Psoas muscle (tissue), 8 donors: ENCODE results near the gene NEK6. TPM values are rescaled to one million over a fixed set of nuclear protein-coding genes. Genes with fewer than 3 reads are reported as not detected.
A peak's percentile ranks its signal among the peaks of the same experiment; 100 is the strongest.

Experiments used
- ATAC-seq, 4 donors: fragments of 200-7000 bp; cut with Tn5 transposase; one replicate each; pipeline ENCODE4 v1.9.1; 2020; ENCODE audit warnings: moderate library complexity in 3 of 4, mild to moderate bottlenecking in 2 of 4
- DNase-seq, 2 donors: peaks; one replicate each; pipeline ENCODE4 v3.0.0-alpha.2; 2020
- H3K27ac ChIP-seq: fragments of 200-600 bp; one replicate; pipeline ENCODE4 v1.8.0; 2022
- H3K27me3 ChIP-seq, 3 donors: fragments of 200-600 bp in 1 of 3; one replicate each; pipeline versions ENCODE4 v1.6.1 to v1.8.0; 2013 to 2022; ENCODE audit warnings: low read length in 2 of 3, mild to moderate bottlenecking in 2 of 3, moderate library complexity in 1 of 3; ENCODE audit not compliant: insufficient read depth in 3 of 3
- H3K36me3 ChIP-seq, 2 donors: fragments of 200-600 bp in 1 of 2; one replicate each; pipeline versions ENCODE4 v1.6.1 to v1.8.0; 2013 to 2022; ENCODE audit warnings: low read depth in 1 of 2, mild to moderate bottlenecking in 1 of 2, moderate library complexity in 1 of 2; ENCODE audit not compliant: insufficient read depth in 1 of 2
- H3K4me1 ChIP-seq: fragments of 200-600 bp; one replicate; pipeline ENCODE4 v1.8.0; 2022
- H3K4me3 ChIP-seq: fragments of 200-600 bp; one replicate; pipeline ENCODE4 v1.8.0; 2022; ENCODE audit warnings: mild to moderate bottlenecking
- H3K9me3 ChIP-seq: fragments of 200-600 bp; one replicate; pipeline ENCODE4 v1.8.0; 2022
- WGBS, 3 donors: extraction: QIAGEN DNeasy Blood & Tissue Kit; methylation state at CpG; one replicate each; pipeline versions ENCODE4 v1.1.6 to v1.1.7; 2013; 5-methylcytosine and 5-hydroxymethylcytosine counted together
- intact Hi-C, 2 donors: fragments of 100-400 bp; cut with DNase I; formaldehyde crosslinking; loops; one replicate each; pipeline versions ENCODE4 v1.11.0 to v1.14.2; 2022
- polyA plus RNA-seq, 3 donors: library from polyadenylated mRNA; stranded (reverse); fragments of 200-250 nt; gene quantifications; one replicate each; pipeline ENCODE4 v1.2.3, GENCODE V29; 2013
- total RNA-seq, 4 donors: library from RNA; stranded (reverse); fragmentation: NEBNext Ultra II Directional in 2 of 4; extraction: Animal tissue kit (Norgen Biotek cat#: 25700) in 2 of 4; gene quantifications; one replicate each; pipeline versions ENCODE4 v1.2.1 to v1.2.4, GENCODE V29; 2021 to 2023
- TF ChIP-seq, protein P1 (sequence below): fragments of 200-600 bp; IDR thresholded peaks from one replicate; pipeline ENCODE4 v1.8.0; 2022; ENCODE audit warnings: antibody characterized with exemption
- donor health status: healthy with polysubstance abuse.
- donor health status: DM: no; HTN: no; CAD: no; lungs with moderate emphysema.
- donor health status: Bipolar disorder and iron deficiency.
- donor health status: healthy.
- donor health status: DM: yes; HTN: yes; CAD: no.
- donor health status: DM: no; HTN: no; CAD: no.
- donor health status: DM: no; HTN: no; CAD: no.
- donor health status: DM: yes; HTN: yes; CAD: no.

The NEK6 gene
- total and polyA plus RNA-seq, 7 donors = 2.0 to 16.0 (median 5.3) TPM

DNA sequence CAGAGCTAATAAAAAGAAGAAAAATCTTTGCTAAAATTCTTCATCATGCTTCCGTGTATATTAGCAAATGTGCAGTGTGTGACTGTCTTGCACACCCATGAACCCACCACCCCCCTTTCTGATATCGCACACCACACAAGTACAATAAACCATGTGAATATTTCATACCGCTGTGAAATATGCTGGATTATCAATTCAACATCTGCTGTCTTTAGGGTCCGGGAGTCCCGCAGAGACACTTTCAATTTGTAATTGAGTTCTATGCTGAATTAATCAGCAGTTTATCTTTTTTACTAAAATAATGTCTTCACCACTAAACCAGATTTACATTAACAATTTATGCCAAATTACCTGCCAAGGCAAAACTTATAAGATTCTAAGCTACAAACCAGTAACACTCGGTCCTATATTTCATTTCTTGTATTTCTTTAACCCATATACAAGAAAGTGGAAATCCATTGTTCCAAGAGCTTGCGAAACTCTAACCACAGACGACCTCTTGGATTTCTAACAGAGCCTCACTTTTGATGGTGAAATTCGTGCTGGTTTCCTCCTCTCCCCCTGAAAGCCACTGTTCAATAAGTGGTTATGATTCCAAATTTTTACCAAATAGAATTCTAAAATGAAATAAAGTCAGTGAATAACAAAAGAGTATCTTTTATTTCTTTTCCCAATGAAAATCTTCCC, 113.3 kb downstream of the NEK6 start:
- no peak overlapping the region for H3K27ac ChIP-seq
- TF ChIP-seq, protein P1, sequence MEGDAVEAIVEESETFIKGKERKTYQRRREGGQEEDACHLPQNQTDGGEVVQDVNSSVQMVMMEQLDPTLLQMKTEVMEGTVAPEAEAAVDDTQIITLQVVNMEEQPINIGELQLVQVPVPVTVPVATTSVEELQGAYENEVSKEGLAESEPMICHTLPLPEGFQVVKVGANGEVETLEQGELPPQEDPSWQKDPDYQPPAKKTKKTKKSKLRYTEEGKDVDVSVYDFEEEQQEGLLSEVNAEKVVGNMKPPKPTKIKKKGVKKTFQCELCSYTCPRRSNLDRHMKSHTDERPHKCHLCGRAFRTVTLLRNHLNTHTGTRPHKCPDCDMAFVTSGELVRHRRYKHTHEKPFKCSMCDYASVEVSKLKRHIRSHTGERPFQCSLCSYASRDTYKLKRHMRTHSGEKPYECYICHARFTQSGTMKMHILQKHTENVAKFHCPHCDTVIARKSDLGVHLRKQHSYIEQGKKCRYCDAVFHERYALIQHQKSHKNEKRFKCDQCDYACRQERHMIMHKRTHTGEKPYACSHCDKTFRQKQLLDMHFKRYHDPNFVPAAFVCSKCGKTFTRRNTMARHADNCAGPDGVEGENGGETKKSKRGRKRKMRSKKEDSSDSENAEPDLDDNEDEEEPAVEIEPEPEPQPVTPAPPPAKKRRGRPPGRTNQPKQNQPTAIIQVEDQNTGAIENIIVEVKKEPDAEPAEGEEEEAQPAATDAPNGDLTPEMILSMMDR = no peak
- no peak overlapping the region for H3K4me3 ChIP-seq
- no peaks in the 10 kb centered on the region for H3K27me3 ChIP-seq
- H3K36me3 ChIP-seq = no peaks in the 10 kb centered on the region
- DNase-seq = no peak
- no peak for ATAC-seq
- 63 to 80% (median 66%) methylated on average over 9 of the region's 9 CpGs for WGBS, 3 donors
- peaks cover 47% of the 10 kb centered on the region for H3K4me1 ChIP-seq
- intact Hi-C loops = no loop called here
- H3K9me3 ChIP-seq = no peaks in the 10 kb centered on the region

DNA sequence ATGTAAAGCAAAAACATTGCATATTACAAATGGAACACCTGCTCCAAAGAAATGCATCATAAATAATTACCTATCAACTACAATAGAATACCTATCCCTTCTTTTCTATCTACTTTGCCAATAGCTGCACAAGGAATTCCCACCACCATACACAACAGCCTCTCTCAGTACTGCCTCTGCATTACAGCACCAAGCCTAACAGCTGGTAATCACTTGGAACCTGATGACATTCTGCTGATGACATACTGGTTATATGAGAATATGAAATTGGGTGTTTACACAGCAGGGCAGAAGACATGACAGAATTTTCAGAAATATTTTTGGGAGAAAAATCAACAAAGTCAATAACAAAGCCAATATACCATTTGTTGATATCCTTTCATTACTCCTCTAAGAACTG, 114.3 kb downstream of the NEK6 start:
- H3K36me3 ChIP-seq = no peaks in the 10 kb centered on the region
- TF ChIP-seq, protein P1 = no peak
- H3K9me3 ChIP-seq = no peaks in the 10 kb centered on the region
- ATAC-seq (peak; percentile 76 to 81 (median 80)), DNase-seq (no peak)
- H3K4me1 ChIP-seq = peaks cover 48% of the 10 kb centered on the region
- H3K4me3 ChIP-seq = no peak overlapping the region
- no peaks in the 10 kb centered on the region for H3K27me3 ChIP-seq
- intact Hi-C loops = no loop called here
- no peak overlapping the region for H3K27ac ChIP-seq

DNA sequence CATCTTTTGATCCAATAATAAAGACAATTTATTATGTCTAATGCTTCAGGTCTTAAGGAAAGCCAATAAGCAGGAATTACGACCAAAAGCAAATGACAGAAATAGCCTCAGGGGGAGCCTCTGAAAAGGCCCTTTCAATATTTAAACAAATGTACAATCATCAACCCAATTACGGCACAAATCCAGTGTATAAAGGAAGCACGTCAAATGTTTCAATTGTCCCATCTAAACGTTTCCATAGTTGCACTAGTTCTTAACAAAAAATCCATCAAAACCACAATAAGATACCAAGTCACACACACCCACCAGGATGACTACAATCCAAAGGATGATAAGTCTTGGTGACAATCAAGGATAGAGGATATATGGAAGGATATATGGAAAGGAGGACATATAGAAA, 115.6 kb downstream of the NEK6 start:
- intact Hi-C loops = no loop called here
- Histone ChIP-seq H3K4me3 (no peak overlapping the region), H3K4me1 (peaks cover 59% of the 10 kb centered on the region), H3K27me3 (no peaks in the 10 kb centered on the region), H3K27ac (no peak overlapping the region), H3K9me3 (no peaks in the 10 kb centered on the region), H3K36me3 (no peaks in the 10 kb centered on the region)
- ATAC-seq = no peak
- TF ChIP-seq, protein P1 = no peak
- DNase-seq = no peak
- 87 to 92% (median 88%) methylated on average over 4 of the region's 4 CpGs for WGBS, 3 donors

DNA sequence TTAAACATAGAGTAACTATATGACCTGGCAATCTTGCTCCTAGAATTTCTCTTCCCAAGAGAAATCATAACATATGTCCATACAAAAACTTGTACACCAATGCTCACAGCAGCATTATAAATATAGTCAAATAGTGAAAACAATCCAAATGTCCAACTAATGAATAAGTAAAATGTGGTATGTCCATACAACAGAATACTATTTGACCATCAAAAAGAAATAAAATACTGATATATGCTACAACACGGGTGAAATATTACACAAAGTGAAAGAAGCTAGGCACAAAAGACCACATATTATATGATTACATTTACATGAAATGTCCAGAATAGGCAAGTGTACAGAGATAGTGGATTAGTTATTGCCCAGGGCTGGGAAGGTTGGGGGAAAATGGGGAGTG, 116.1 kb downstream of the NEK6 start:
- intact Hi-C loops = no loop called here
- DNase-seq = no peak
- WGBS, 3 donors = 98 to 99% (median 98%) methylated on average over 1 of the region's 1 CpG
- H3K4me1 ChIP-seq = peaks cover 62% of the 10 kb centered on the region
- no peaks in the 10 kb centered on the region for H3K9me3 ChIP-seq
- no peak for ATAC-seq
- H3K36me3 ChIP-seq = no peaks in the 10 kb centered on the region
- H3K27me3 ChIP-seq = no peaks in the 10 kb centered on the region
- TF ChIP-seq, protein P1 = no peak
- no peak overlapping the region for H3K4me3 ChIP-seq
- no peak overlapping the region for H3K27ac ChIP-seq

DNA sequence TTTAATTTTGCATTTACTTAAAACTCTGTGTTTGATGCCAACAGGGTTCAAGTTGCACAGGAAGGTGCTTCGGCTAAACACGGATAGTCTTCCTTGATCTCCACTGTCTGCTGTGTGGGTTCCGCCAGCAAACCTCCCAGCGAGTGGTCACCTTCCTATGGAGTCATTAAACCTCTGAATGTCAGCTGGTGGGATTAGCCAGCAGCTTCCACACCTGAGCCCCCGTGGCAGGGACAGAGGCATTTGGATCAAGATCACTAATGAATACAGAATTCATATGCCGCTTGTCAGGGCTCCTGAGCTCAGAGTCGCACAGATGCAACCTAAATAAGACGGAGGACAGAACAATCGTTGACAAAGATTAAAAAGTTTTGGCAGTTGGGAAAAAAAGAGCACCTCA, 118.0 kb downstream of the NEK6 start:
- no peaks in the 10 kb centered on the region for H3K27me3 ChIP-seq
- WGBS, 3 donors = 86 to 89% (median 86%) methylated on average over 9 of the region's 9 CpGs
- DNase-seq (no peak), ATAC-seq (no peak)
- H3K4me1 ChIP-seq = peaks cover 52% of the 10 kb centered on the region
- no peak overlapping the region for H3K27ac ChIP-seq
- H3K4me3 ChIP-seq = no peak overlapping the region
- peaks cover 0 to 10% of the 10 kb centered on the region in 2 donors for H3K36me3 ChIP-seq
- no peaks in the 10 kb centered on the region for H3K9me3 ChIP-seq
- intact Hi-C loops = no loop called here
- TF ChIP-seq, protein P1 = no peak
